Fibroblast of gingiva (primary cell): Measurements from ENCODE around the gene TRIO.

Experiments used
- DNase-seq: peaks from one replicate; pipeline ENCODE4 v3.0.0-alpha.2; 2011; ENCODE audit warnings: low read depth

The TRIO gene

GRCh38 chr5:14457476-14457875, 314.3 kb downstream of the TRIO start:
- no peak for DNase-seq

DNA sequence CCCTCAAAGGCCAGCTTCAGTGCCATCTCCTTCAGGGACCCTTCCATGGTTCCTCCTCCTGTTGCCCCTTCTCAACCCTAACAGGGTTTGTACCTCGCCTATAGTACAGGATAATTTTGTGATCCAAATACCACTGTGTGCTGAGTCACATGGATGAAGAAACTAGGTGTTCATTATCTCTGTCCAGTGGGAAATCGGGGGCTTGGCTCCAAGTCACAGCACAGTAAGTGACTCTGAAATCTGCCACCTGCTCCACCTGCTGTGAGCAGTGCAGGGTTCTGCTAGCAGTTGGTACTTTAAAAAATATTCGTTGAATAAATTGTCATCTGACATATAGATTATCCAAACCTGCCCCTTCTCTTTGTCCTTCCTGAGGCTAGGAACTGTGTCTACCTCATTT, 315.3 kb downstream of the TRIO start:
- no peak for DNase-seq

DNA sequence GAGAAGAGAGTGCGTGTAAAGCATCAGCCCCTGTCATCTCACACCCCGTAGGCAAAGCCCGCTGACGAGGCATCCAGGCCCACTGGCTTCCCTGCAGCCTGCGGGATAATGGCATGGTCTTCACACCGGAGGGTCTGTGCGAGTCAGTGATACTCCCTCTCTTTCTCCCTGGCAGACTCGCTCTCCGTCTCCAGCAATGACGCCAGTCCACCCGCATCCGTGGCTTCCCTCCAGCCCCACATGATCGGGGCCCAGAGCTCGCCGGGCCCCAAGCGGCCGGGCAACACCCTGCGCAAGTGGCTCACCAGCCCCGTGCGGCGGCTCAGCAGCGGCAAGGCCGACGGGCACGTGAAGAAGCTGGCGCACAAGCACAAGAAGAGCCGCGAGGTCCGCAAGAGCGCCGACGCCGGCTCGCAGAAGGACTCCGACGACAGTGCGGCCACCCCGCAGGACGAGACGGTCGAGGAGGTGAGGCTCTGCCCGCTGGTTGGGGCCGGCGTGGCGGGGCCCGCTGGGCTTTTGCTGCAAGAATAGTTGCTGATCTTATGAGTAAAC, 317.8 kb downstream of the TRIO start:
- no peak for DNase-seq

DNA sequence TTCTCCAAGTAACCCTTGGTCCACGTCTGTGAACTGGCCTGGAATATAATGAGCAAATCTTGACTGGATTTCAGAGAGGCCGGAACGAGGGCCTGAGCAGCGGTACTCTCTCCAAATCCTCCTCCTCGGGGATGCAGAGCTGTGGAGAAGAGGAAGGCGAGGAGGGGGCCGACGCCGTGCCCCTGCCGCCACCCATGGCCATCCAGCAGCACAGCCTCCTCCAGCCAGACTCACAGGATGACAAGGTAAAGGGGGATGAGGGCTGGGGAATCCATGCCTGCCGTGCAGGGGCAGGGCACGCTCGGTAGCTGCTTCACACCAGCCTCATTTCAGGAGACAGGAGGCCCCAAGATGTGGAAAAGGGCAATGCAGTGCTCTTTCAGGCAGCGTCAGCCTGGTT, 319.5 kb downstream of the TRIO start:
- DNase-seq: no peak

DNA sequence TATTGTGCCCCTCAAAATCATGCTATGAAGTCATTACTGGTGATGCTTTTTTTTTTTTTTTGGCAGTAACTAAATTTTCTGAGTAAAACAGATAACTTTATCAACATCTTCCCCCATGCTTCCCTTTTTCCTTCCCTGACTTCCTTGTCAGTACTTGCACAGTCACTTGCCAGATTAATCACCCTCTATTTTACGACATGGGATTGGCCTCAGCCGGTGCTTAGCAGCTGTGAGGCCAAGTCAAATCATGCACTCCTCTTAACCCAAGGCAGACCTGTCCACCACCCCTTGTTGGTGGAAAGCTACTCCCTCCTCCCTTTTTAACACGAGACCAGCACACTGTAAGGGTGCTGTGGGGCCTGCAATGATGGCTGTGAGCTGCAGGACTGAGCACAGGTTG, 320.5 kb downstream of the TRIO start:
- DNase-seq: no peak

DNA sequence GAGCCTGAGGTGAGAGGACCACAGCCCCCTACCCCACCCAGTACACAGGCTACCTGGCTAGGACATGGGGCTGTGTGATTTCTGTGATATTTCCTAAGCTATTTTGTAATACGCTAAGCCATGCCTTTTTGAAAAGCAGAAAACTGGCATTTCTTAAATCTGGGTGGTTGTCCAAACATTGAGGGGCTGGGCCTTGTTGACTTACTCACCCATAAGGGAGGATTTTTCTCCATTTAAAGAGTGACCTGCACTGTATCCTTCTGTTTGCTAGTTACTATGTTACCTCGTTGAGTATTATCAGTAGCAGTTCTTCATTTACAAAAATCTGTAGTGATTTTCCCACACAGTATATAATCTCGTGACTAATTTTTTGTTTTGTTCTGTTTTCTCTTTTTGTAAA, 321.0 kb downstream of the TRIO start:
- no peak for DNase-seq

DNA sequence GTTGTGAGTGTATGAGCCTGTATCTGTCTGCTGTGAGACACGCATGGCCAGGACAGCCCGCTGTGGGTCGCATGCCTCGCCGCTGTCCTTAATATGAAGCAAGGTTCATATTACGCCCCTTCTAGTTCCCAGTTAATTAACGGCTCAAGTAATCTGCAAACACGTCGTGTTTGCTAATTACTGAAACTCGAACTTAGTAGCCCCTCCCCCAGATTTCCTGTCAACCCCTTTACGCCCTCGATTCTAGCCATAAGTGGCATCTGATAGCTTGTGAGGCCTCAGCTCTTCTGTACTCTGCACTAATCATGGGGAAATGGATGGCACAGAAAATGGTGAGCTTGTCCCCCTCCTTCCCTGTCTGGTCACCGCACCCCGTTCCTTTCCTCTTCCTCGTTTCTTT, 321.5 kb downstream of the TRIO start:
- no peak for DNase-seq

DNA sequence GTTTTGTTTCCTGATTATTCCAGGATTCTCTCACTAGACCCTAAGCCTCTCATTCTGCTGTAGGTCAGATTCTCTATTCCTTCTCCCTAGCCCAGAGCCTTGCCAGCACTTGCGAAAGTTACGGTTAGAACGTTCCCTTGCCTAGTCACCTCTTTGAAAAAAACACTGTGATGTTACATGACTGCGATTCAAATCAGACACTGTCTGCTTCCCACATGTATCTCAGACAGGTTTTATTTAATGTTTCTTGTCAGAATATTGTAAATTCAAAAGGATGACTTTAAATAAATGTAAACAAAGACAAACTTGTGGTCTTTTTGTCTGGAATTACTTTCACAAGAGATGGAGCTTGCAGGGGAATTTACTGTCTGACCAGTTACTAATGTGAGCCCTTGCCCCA, 322.0 kb downstream of the TRIO start:
- DNase-seq: peak; percentile 66

GRCh38 chr5:14465776-14466175, 322.6 kb downstream of the TRIO start:
- DNase-seq: no peak

DNA sequence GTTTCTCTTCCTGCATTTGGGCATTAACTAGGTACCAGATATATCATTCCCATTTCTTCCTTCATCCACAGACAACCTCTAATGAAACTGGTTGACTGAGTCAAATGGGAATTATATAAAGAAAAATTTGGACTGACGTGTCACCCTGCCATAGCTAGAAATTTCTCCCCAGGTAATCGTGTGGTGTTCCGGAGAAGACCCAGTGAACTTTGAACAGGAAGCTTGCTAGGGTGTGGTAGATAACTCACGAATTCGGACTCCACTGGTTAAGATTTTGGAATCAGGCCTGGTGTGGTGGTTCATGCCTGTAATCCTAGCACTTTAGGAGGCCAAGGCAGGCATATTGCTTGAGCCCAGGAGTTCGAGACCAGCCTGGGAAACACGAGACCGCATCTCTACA, 324.1 kb downstream of the TRIO start:
- DNase-seq: no peak

DNA sequence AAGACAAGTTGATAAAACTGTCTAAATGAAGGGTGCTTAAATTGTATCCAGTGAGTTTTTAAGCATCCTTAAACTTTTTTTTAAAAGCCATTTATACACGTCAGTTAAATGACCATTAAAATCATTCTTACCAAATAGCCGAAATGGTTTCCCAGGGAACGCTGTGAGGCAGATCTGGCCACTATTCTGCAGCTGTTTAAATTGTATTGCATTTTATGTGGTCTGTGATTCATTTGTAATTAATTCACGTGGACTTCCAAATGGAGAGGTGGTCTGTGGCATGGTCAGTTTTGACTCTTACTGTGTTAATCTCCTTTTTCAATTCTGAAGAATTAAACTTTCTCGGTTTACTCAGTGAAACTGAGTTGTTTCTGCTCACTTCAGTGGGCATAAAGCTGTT, 324.7 kb downstream of the TRIO start:
- DNase-seq: no peak

GRCh38 chr5:14469551-14470377, 326.6 kb downstream of the TRIO start:
- no peak for DNase-seq

DNA sequence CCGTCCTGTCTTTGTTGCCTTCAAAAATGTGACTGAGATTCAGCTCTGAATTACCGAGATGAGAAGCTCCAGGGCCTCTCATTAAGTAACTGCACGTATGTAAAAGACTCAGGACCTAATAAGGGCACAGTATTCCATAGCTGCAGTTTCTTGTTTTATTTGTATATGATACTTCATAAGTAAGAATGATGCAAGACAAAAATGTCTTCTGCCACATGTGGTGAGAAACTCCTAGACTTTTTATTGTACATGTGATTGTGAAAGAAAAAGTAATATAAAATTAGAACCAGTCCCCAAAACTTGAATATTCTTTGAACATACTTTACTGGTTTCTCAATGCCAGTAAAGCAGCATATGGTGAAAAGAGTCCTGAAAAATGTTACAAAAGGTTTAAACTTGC, 328.4 kb downstream of the TRIO start:
- peak; percentile 72 for DNase-seq

DNA sequence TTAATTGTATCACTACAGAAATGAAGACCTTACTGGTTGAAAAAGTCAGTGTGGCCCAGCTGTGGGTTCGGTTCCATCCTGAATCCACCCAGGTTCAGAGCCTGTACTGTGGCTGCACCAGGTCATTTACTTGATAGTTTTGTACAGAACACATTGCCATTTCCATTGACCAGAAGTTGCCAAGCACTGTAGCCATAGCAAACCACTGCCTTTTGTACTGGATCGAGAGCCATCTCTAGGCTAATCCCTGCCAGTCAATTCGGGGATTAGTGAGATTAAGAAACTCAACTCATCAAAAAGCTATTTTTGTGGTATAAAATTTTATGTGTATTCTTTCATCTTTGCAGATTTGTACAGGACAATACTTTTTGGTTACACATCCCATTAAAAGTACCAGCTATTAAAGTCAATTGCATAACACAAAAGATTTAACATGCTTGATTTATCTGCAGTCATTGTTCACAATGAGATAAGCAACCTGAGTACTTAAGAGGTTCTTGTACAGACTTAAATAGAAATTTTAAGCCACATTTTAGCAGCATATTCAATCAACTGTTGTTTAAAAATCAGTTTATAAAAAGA, 329.9 kb downstream of the TRIO start:
- DNase-seq: no peak

DNA sequence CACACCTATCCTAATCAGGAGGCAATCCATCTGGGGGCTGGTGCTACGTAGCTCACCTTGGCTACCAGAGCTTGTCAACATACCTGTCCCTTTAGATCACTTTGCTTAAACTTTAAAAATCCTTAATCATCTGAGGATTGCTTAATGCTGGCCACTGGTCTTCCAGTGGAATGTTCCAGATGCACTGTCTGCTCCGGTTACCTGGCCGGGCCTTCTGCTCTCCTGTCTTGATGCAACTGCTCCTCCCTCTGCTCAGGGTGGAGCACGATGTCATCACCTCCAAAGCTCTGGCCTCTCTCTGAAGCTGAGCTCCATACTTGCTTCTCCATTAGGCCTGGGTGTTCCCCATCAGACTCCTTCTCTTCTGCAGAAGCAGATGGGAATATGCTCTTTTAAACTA, 331.9 kb downstream of the TRIO start:
- no peak for DNase-seq

DNA sequence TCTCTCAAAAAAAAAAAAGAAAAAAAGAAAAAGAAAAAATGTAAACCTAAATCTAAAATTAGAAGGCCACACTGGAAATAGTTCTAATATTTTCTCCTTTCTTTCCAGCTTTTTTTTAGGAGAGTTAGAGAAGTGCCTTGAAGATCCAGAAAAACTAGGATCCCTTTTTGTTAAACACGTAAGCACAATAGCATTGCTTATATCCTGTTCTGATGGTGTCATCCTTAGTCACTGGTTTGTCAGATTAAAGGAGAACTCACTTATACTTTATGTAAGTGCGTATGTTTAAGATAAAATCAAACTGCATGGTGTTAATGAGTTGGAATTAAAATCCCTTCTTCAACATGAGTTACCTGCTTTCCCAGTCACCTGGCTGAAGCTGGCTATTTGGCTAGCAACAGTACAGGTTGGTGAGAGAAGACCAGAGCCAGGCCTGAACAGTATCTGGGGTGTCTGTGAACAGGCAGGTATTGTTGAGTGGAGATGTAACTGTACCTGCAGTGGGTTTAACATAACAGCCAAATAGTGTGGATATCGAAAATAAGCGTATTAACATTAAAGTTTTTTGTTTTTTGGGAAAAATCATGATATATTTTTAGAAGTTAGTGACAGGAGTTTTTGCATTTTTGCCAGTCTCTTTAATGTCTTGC, 333.8 kb downstream of the TRIO start:
- DNase-seq: peak; percentile 16

DNA sequence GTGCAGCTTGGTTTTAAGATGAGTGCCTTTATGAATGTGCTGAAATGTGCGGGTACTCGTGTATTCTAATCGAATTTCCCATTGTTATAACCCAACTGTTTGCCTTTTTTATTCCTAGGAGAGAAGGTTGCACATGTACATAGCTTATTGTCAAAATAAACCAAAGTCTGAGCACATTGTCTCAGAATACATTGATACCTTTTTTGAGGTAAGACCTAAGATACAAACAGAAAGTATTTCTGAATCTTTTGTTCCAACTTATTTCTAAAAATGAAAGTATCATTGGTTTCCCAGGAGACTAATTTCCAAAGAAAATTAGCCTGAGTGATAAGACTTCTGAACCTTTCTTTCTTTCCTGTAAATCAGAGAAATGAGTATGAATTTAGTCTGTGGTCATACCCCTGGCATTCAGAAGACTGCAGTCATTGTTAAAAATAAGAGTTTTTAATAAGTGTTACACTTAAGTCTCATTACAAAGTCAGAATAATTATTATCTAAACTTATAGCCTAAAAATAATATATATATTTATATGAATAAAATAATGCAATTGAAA, 336.1 kb downstream of the TRIO start:
- no peak for DNase-seq

DNA sequence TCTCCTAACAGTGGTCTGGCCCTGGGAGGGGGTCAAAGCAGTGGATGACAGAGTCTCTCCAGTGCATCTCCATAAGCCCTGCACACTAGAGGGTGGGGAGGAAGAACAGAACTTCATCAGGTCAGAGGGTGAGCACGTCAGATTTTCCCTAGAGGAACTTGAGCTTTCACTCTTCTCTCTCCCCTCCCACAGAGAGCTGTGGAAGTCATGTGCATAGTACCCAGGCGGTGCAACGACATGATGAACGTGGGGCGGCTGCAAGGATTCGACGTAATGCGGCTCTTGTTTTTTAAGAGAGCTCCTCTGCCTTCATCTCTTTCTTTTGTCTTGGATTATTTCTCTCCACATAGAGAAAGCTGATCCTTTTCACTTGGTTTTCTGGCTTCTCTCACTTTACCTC, 338.2 kb downstream of the TRIO start:
- DNase-seq: no peak

DNA sequence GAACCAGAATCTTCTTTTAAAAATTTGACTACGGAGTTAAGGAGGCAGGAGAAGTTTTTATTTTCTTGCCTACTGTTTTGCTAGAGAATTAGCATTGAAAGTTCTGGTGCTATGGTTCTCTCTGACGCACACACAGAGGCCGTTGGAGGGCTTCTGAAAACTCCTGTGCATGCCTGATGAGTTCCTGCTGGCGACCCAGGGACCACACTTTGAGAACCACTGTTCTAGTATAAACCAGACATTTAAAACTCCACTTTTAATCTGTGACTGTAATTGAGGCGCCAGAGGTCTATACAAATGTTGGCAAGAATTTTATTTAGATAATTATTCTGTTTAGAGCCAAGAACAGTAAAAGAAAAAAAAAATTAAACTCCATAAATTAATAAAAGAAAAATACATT, 338.9 kb downstream of the TRIO start:
- DNase-seq: no peak

DNA sequence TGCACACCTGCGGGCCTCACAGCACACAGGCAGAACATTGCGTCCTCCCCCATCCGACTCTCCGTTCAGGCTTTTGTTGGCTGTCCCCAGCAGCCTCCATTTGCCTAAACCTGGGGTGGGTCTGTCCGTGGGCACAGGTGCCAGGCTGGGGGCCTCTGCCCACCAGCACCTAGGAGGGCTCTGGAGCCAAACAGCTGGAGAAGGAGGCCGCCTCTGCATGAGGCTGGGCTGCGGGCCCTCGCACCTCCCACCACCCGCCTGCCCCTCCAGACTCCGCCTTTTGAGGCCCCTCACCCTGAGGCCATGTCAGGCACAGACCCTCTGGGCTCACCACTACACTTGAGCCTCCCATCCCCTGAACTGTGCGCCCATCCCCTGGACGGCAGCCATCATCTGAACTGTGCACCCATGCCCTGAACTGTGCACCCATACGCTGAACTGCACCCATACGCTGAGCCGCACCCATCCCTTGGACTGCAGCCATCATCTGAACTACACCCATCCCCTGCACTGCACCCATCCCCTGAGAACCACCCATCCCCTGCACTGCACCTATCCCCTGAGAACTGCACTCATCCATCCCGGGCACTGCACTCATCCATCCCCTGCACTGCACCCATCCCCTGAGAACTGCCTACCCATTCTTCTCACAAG, 340.5 kb downstream of the TRIO start:
- no peak for DNase-seq

DNA sequence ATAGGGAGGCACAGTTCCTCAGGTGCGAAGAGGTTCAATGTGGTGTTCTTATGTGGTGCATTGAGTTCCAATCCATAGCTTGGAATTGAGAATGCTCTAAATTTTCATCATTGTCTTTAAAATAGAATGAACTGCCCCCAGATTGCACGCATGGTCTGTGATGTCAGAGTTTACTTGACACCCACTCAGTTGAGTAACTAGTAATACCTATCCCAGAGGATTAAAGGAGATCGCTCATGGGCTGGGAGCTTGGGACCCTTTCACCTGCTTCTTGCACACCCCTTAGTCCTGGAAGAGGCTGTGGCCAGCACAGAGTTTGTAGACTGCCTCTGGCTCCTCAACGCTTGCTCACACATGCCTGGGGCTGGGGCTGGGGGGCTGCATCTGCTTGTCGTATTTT, 343.3 kb downstream of the TRIO start:
- no peak for DNase-seq
